Epithelial cell of proximal tubule (primary cell): ENCODE results near the gene C1orf21. TPM values are rescaled to one million over a fixed set of nuclear protein-coding genes. Genes with fewer than 3 reads are reported as not detected.

Source experiments
- DNase-seq: peaks from one replicate; pipeline ENCODE4 v3.0.0-alpha.2; 2011; ENCODE audit warnings: low read depth
- H3K4me3 ChIP-seq: 2 replicates; pipeline ENCODE4 v1.5.1; 2011; ENCODE audit warnings: low read depth, mild to moderate bottlenecking, low read length
- CTCF ChIP-seq: conservative IDR thresholded peaks from 2 replicates; pipeline ENCODE4 v1.5.1; 2012; ENCODE audit warnings: low read depth, mild to moderate bottlenecking, low read length
- total RNA-seq: library from RNA; depleted of rRNA; stranded (reverse); fragments of >200 nt; gene quantifications from 2 replicates; pipeline ENCODE4 v1.2.3, GENCODE V29; 2015

Gene C1orf21
- total RNA-seq, 1 donor from 2014 or later: 2.3 TPM

- TF ChIP-seq CTCF: no peak
- no peak for DNase-seq
- no peak overlapping the region for H3K4me3 ChIP-seq
Observed at GRCh38 chr1:184555665-184556641, 169.1 kb downstream of the C1orf21 start.

- no peak for DNase-seq
- H3K4me3 ChIP-seq: no peak overlapping the region
- no peak for TF ChIP-seq CTCF
Observed at GRCh38 chr1:184556665-184557064, 169.8 kb downstream of the C1orf21 start.

- TF ChIP-seq CTCF: no peak
- no peak for DNase-seq
- H3K4me3 ChIP-seq: no peak overlapping the region
Observed at GRCh38 chr1:184557423-184558347, 170.9 kb downstream of the C1orf21 start.

- TF ChIP-seq CTCF: no peak
- no peak for DNase-seq
- H3K4me3 ChIP-seq: no peak overlapping the region
Observed at GRCh38 chr1:184558691-184559090, 171.9 kb downstream of the C1orf21 start.

GRCh38 chr1:184559117-184559713, 172.4 kb downstream of the C1orf21 start:
- H3K4me3 ChIP-seq: no peak overlapping the region
- no peak for TF ChIP-seq CTCF
- no peak for DNase-seq

GRCh38 chr1:184562806-184563205, 176.0 kb downstream of the C1orf21 start:
- no peak for TF ChIP-seq CTCF
- no peak for DNase-seq
- no peak overlapping the region for H3K4me3 ChIP-seq
